Measurements from ENCODE around the gene IER3. TPM values are rescaled to one million over a fixed set of nuclear protein-coding genes. Genes with fewer than 3 reads are reported as not detected.

The IER3 gene
- total and polyA plus RNA-seq, 9 of the 15 experiments (the other 6 are each of a cell fraction or from before 2014, with no cell fraction given), result 1.5 to 30.0 (median 11.5) TPM

- TF ChIP-seq SMAD3 (CRISPR knock-in tag; conservative IDR thresholded peaks at IDR 0.05) (no peak; the same call in 1 of the 2 replicates), MED1 (CRISPR knock-in tag; IDR thresholded peaks at IDR 0.05; ENCODE audit: borderline replicate concordance) (no peak), SMAD4 (CRISPR knock-in tag; conservative IDR thresholded peaks at IDR 0.05) (peak; percentile 99), RCOR1 (IDR thresholded peaks at IDR 0.05; ENCODE audit: borderline replicate concordance in 1 of 2, low read depth in 2 of 2, low read length in 2 of 2) (peak; percentile 10 to 82), PRMT5 (CRISPR knock-in tag; IDR thresholded peaks at IDR 0.05) (no peak), SRSF7 (optimal IDR thresholded peaks at IDR 0.05; ENCODE audit: low read depth, low read length) (no peak), ZBTB17 (CRISPR knock-in tag; IDR thresholded peaks at IDR 0.05) (0 out of 2 replicates have a peak, but pooled peaks have one; percentile 21), GABPB2 (CRISPR knock-in tag; conservative IDR thresholded peaks at IDR 0.05) (no peak), PRPF4 (IDR thresholded peaks at IDR 0.05; ENCODE audit: insufficient read depth, low read depth, low read length, poor library complexity, severe bottlenecking) (no peak), ZNF766 (CRISPR knock-in tag; conservative IDR thresholded peaks at IDR 0.05) (no peak), BCOR (IDR thresholded peaks at IDR 0.05) (peak; percentile 9; the same call in 1 of the 2 replicates), MTA3 (IDR thresholded peaks at IDR 0.05; ENCODE audit: borderline replicate concordance) (peak; percentile 95), ZBTB34 (CRISPR knock-in tag; IDR thresholded peaks at IDR 0.05) (no peak), ZFP1 (CRISPR knock-in tag; IDR thresholded peaks at IDR 0.05) (no peak), SMARCB1 (IDR thresholded peaks at IDR 0.05; ENCODE audit: insufficient read length, low read depth) (no peak), TRIM28 (IDR thresholded peaks at IDR 0.05) (peak; percentile 41; the same call in 1 of the 2 replicates), YBX1 (IDR thresholded peaks at IDR 0.05) (no peak), GATAD2A (IDR thresholded peaks at IDR 0.05) (peak; percentile 58; the same call in 1 of the 2 replicates)
- TF ChIP-seq, protein P1, sequence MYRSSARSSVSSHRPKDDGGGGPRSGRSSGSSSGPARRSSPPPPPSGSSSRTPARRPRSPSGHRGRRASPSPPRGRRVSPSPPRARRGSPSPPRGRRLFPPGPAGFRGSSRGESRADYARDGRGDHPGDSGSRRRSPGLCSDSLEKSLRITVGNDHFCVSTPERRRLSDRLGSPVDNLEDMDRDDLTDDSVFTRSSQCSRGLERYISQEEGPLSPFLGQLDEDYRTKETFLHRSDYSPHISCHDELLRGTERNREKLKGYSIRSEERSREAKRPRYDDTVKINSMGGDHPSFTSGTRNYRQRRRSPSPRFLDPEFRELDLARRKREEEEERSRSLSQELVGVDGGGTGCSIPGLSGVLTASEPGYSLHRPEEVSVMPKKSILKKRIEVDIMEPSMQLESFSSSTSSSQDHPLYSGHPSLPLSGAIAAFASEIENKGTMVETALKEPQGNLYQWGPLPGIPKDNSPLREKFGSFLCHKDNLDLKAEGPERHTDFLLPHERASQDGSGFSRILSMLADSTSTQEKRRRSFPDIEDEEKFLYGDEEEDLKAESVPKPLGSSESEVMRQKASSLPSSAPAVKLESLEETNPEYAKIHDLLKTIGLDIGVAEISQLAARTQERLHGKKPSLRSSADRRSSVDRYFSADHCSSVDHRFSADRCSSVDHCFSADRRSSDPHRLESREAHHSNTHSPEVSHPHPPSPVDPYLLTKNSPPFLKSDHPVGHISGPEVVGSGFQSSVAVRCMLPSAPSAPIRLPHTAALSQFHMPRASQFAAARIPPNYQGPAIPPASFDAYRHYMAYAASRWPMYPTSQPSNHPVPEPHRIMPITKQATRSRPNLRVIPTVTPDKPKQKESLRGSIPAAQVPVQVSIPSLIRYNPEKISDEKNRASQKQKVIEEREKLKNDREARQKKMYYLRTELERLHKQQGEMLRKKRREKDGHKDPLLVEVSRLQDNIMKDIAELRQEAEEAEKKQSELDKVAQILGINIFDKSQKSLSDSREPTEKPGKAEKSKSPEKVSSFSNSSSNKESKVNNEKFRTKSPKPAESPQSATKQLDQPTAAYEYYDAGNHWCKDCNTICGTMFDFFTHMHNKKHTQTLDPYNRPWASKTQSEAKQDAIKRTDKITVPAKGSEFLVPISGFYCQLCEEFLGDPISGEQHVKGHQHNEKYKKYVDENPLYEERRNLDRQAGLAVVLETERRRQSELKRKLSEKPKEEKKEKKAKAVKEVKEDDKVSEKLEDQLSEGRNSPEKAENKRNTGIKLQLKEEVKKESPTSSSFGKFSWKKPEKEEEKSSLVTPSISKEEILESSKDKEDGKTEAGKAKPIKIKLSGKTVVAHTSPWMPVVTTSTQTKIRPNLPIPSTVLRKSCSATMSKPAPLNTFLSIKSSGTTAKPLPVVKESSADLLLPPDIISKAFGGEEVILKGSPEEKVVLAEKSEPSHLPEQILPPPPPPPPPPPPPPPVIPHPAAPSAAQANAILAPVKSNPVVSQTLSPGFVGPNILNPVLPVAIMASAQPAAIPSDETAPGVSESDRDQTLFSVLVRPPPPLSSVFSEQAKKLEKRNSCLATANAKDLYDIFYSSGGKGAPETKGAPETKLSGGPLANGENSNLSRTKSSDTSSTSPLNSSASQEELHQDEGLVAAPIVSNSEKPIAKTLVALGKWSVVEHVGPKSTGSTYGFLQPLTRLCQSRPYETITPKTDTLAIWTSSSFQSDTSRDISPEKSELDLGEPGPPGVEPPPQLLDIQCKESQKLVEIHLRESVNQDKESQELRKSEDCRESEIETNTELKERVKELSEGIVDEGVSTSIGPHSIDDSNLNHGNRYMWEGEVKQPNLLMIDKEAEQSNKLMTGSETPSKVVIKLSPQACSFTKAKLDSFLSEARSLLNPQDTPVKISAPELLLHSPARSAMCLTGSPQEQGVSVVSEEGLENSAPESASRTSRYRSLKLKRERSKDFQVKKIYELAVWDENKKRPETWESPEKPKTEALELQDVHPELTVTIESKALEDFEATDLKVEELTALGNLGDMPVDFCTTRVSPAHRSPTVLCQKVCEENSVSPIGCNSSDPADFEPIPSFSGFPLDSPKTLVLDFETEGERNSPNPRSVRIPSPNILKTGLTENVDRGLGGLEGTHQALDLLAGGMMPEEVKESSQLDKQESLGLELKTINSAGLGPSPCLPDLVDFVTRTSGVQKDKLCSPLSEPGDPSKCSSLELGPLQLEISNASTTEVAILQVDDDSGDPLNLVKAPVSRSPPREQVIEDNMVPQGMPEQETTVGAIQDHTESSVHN (IDR thresholded peaks at IDR 0.05; ENCODE audit: borderline replicate concordance in 1 of 2, low read depth in 1 of 2), result peak in 1 of 2 experiments; percentile 96; a peak in 2 of 4 replicates
These were observed 27.1 kb downstream of the IER3 start, which contains the start of gene MDC1 (continued) for GRCh38 chr6:30717129-30717844.
